ENCODE data around the gene TAF10.

The TAF10 gene

DNA sequence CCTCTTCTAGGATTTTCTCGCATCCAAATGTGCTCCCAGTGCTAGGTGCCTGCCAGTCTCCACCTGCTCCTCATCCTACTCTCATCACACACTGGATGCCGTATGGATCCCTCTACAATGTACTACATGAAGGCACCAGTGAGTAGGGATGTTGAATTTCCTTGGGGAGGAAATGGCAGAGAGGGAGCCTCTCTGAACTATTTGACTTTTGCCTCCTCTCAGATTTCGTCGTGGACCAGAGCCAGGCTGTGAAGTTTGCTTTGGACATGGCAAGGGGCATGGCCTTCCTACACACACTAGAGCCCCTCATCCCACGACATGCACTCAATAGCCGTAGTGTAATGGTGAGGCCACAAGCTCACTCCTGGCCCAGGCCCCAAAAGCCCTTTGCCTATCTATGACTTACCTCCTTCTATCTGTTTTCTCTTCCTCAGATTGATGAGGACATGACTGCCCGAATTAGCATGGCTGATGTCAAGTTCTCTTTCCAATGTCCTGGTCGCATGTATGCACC is 2.5 kb downstream of the TAF10 start:
- DNase-seq, result no peak

DNA sequence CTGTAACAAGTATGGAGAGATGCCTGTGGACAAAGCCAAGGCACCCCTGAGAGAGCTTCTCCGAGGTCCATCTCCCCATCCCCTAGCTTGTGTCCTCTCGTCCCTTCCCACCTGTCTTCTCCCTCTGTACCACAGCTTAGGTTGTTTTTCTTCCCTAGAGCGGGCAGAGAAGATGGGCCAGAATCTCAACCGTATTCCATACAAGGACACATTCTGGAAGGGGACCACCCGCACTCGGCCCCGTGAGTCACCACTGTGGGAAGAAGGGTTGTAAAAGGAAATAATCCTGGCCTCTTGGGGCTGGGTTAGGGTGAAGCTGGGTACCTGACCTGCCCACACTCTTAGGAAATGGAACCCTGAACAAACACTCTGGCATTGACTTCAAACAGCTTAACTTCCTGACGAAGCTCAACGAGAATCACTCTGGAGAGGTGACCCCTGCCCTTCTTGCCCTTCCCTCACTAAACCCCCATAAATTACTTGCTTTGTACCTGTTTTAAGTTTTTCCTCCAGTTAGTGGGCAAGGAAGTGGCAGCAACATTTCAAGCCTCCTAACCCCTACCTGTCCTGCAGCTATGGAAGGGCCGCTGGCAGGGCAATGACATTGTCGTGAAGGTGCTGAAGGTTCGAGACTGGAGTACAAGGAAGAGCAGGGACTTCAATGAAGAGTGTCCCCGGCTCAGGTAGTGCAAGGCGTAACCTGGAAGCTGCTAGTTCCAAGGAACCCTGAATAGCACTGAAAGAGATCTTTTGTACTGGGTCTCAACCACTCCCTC is 3.1 kb downstream of the TAF10 start:
- DNase-seq, result no peak

DNA sequence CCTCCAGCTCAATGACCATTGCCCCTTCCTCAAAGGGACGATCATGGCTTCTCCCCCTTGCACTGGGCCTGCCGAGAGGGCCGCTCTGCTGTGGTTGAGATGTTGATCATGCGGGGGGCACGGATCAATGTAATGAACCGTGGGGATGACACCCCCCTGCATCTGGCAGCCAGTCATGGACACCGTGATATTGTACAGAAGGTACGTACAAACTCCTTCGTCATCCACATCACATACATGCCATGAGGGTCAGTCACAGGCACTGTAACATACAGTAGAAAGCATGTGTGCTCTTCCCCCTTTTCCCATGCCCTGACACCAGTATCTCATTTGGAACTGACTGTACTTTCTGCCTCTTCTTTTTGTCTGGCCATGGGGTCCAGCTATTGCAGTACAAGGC is 4.0 kb downstream of the TAF10 start:
- DNase-seq, result no peak

DNA sequence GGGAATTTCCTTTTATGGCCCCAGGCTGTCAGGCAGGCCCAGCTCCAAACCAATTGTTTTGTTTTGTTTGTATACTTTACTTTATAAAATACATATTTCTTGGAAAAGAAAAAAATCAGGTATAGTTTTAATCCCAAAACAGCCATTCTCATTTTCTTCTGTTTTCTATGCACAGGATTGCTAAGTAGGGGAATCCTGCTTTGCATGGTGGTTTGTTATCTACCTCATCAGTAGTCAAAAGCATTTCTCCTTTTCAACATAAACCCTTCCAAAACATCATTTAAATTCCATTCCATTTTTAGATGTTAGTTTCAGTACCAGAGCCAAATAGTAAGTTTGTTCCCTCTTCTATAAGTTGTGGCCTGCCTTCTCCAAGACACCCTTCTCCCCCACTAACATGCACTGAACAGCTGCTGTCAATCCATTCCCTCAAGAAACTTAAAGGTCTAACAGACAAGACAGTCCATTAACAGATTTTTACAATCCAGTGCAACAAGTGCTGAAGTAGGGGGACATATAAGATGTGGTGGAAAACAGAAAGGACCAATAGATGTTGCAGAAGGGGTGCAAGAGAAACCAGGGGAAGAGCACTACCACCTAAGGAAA is 4.7 kb downstream of the TAF10 start:
- DNase-seq, result no peak

DNA sequence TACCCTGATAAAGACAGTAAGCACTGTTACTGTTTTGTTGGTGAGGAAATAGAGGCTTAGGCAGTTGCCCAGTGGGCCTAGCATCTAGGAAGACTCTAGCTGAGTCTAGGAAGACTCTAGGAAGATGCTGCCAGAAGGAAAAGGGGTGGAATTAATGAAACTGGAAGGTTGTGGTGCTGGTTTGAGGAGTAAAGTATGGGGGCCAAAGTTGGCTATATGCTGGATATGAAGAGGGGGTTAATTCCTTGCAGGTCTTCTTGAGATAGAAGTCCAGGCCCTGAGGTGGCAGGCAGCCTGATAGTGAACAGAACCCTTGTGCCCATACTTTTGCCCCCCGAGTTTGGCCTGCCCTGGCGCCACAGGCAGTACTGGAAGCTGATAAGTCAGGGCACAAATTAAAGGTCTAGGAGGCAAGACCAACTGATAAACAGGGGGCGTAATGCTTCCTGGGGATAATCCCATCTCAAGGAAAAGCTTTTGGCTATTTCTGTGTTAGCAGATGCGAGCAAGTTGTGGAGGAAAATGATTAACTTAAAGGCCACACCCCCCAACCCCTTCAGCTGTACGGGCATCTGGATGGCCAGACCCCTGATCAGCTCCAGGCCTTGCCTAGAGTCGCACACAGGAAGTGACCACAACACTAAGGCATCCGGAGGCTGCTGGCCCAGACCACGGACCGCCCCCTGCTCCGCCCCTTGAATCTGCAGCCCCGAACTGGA is 5.4 kb downstream of the TAF10 start:
- DNase-seq, result peak in 45 of 51 donors; percentile 16 to 85 (median 70)

DNA sequence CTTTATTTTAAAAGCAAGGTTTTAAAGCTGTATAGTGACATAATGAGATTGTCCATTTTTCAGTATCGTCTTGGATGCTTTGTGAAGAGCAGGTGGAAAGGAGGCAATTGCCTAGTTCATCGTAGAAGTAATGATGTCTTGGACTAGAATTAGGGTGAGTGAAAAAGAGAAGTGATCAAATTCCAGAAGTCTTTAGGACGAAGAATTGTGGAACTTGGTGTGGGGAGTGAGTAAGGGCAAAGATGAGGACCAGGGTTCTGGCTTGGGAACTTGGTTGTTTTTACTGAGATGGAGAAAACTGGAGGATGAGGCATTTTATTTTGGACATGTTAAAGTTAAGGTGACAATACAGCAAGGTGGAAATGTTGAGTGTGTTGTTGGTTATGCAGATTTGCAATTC is 7.2 kb downstream of the TAF10 start:
- no peak for DNase-seq

DNA sequence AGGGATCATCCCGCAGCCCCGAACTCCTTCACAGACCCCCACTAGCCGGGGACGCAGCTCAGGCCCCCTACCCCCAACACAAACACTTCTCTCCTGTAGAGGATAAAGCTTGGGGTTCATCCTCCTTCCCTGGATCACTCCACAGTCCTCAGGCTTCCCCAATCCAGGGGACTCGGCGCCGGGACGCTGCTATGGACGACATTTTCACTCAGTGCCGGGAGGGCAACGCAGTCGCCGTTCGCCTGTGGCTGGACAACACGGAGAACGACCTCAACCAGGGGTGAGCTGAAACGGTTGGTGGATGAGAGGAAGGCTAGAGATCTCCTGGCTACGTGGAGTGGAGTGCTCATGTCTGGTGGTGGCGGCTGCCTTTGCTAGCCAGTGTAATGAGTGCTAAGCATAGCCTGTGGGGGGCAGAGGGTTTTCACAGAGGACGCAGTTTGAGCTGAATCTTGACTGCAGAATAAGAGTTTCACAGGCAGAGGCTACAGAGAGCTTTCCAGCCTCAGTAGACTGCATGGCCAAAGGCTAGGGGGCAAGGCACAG is 7.9 kb downstream of the TAF10 start:
- DNase-seq, result peak in 33 of 51 donors; percentile 28 to 74 (median 53)

DNA sequence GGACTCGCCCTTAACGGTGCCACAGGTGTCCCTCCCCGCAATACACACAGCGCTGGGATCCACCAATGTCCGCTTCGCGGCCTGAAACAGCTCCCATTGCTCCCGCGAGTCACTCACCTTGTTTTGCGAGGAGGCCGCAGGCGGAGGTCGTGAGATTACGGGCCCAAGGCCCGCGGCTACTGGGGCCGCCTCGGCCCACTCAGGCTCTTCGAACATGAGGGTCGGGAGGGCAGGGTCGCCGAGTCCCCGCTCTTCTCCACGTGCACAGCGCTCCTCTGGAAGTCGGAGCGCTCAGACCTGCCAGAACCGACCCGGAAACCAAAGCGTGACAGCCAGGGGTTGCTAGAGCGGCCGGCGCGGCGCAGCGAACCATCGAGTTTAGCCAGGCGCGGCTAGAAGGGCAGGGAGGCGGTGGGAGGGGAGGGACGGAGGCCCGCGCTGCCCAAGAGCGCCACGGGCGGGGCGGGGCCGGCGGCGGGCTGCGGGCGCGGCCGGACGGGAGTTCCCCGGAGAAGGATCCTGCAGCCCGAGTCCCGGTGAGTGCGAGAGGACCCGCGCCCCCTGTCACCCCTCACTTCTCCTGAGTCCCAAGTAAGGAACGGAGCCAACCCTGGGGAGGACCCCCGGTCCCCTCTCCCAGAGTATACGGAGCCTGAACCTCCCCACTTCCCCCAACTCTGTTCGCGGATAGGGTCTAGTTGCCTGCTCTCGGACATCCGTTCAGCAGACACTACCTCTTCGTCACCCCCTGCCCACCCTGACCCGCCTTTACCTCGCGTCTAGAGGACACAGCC is 8.5 kb downstream of the TAF10 start, which contains the start of the genes ILK and RRP8:
Gene ILK, plus strand, starts transcription at position 488 of the 794 bp plus-strand sequence. CDS start 498 bp downstream, outside the sequence.
Gene RRP8, minus strand, starts transcription at position 330 of the 794 bp plus-strand sequence. Its CDS starts 114 bp downstream, at position 216.
- peak; percentile 47 to 94 (median 84) for DNase-seq

DNA sequence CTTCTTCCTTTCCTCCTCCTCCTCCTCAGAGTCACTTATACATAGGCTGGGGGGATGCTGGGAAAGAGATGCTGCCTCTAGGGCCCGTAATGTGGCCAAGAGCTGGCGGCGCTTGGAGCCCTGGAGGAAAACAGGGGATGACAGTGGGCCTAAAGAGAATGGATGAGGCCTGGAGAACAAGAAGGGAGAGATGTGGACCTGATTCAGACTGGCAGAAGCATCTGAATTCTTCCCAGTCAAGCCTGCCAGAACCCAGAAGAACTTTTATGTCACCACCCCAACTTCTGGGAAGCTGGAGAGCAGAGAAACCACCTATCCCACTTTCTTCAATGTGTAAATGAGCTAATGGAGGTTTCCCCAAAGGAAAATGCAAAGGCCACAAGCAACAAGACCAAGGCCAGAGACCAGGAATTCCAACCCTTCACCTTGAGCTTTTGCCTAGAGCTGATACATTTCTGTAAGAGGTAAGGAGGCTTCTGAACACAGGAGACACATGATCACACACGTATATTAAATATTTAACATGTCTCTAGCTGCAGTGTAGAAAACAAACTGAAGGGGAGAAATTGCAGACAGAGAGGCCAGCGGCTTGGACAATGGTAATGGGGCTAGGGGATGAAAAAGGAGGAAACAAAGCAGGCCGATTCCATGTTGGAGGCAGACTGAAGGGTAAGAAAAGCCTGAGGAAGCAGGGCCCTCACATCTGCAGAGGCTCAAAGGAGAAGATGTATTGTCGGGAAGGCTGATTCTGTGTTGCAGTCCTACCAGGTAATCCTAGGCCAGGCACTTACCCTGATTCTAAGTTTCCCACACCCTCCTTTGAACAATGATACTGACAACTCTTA is 9.7 kb downstream of the TAF10 start:
- DNase-seq, result no peak

DNA sequence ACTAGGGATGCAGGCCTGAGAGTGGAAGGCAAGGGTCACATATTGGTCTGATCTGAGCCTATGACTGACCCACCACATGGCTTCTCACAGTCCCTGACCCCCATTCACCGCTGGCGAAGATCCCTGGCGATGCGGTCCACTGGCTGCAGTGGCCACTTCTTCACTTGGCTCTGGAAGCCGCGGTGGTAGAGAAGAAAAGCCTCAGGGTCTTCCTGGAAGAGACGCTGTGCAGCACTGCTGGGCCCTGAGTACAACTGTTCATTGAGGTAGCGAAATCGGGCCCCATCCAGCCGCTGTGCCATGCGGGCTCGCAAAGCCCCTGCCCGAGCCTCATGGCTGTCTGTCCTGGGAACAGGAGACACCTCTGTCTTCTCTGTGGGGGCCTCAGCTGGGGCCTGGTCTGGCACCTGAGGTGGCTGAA is 11.0 kb downstream of the TAF10 start:
- DNase-seq, result no peak

DNA sequence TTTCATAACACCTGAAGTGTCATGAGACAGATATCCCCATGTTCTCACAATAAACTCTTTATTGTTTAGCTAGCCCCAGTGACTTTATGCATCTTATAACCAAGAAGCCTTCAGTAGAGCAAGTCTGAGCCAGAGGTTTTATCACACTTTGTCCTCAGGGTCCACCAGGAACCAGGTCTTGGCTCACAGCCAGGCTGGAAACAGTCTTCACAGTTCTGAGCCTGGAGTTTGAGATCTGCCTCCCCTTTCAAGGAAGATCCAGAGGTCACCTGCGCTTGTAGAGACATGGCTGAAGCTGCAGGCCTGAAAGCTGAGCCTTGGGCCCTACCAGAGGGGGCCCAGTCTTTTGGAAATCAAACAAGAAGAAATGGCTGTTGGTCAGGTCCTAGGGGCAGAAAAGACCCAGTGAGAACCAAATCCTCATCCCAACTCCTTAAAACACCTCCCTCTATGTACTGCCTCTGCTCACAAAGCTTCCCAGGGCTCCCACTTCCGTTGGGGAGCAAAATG is 12.1 kb downstream of the TAF10 start:
- DNase-seq, result no peak

DNA sequence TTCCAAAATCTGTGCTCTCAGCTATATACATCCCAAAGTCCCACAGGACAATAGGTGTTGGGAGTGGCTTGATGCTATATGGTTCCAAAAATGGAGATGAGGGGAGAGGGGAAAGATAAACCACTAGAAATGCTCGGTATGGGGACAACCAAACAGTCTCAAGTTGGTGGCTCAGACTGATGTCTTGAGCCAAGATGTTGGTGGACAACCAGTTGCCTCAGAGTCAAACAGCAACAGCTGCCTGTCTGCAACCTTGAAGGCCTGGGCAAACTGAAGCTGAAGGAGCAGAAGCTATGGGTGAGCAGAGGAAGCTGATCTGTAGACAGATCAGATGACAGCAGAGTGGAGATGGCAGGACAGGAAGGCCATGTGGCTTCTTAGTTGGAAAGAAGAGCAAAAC is 12.6 kb downstream of the TAF10 start:
- no peak for DNase-seq

DNA sequence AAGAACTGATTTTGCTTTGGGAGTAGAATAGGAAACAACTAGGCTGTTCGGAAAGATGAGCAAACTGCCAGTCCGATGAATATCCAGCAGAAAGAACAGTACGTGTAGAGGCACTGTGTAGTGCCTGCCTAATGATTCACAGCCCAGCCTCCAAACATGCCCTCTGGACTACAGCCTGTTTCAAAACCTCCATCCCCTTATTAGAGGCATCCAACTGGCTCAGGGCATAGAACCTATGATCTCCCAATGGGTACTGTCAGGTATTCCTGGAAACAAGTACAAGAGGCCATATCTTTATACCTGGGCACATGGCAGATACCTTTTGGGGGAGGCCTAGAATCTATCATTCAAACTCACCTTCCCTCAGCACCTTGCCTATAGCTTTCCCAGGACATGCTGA is 13.5 kb downstream of the TAF10 start:
- DNase-seq, result no peak

DNA sequence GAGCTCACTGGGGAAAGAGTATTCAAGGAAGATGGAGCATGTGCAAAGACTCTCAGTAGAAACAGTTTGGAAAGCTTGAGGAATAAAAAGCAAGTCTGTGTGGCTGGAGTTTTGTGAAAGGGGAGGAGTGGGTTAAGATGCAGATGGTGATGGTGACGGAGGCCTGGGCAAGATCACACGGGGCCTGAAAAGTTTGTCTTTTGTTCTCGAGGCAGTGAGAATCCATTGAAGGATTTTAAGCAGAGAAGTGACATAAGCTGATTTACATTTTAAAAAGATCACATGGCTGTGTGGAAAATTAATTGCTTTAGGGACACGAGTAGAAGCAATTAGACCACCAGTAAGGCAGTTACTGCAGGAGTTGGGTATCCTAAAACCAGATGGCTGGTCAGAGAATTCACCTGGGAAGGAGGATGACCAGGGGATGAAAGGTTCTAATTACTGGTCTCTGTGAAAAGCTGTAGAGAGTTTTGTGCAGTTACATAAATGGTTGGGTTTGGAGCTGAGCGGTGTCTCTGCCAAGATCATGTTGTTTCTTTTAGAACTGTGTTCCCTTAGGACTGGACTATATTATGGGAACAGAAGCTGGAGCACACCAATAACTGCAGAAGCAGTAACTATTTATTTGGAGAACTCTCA is 15.7 kb downstream of the TAF10 start:
- peak in 13 of 51 donors; percentile 8 to 86 (median 21) for DNase-seq

DNA sequence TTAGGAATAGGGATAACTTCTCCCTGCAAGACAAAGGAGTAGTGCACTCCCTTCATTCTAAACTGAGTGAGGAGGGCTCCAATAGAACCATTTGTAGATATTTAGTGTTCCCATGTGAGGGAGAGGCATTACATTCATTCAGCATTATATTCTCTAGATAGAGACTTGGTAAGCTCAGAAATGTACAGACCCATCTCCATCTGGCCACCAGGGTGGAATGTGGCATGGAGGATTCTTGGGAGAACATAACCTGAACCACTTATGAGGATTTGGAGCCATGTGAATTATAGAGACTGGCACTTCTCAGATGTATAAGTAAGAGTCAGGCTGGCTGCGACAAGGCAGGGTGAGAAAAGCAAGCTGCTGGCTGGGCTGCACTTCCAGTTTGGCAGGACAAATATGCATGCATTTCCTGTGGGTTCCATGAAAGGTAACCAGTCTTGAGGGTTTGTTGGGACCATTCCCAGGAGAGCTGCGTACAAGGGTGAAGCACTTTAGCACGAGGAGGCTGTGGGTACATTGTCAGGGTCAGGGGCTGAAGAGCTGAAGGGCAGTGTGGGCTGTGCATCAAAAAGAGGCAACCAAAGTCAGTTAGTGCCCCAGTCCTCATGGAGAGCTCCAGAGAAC is 17.8 kb downstream of the TAF10 start:
- DNase-seq, result no peak

DNA sequence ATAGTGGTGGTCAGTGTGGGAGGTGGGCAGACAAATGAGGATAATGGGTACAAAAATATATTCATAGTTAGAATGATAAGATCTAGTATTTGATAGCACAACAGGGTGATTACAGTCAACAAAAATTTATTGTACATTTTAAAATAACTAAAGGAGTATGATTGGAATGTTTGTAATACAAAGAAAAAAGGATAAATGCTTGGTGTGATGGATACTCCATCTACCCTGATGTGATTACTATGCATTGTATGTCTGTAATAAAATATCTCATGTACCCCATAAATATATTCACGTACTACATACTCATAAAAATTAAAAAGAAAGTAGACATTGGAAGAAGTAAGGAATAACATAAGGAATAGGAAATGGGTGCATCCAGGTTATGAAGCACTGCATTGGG is 24.0 kb downstream of the TAF10 start:
- DNase-seq, result no peak

DNA sequence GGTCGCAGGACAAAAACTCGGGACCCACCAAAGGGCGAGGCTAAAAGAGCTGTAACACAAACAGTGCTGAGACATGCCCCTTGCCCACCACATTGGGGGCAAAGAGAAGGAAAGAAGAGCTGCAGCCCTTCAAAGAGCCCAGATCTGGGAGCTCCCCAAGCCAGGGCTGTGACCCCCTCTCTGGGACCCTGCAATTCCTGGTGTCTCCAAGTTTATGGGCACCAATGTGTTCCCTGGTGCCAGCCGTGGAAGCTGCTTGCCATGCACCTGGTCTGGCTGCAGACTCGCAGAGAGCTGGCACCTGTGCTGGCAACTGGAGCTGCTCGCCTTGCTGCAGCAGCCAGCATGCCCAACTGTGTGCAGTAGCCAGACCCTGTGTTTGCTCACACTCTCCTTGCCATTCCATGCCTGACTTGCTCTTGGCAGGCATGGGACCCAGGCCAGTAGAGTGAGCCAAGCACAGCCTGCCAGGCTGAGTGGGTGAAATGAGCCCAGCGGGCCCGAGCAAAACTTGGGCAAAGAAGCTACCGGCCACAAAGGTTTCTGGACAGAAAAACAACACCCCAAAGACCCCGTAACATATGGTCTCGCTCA is 24.6 kb downstream of the TAF10 start:
- peak in 19 of 51 donors; percentile 22 to 70 (median 48) for DNase-seq

All from hypothalamus (tissue), 51 donors.